MV-4-11 (cell line): ENCODE data around the gene RRM1.
"Not testable (repeated sequence)": the region's sequence is repeated elsewhere in the genome, so short reads cannot be mapped to it uniquely, and the experiment has no call there.

Experiments
- DNase-seq: peaks from one replicate; lab custom pipeline; 2025; lab: John Stamatoyannopoulos, UW

The RRM1 gene

GRCh38 chr11:4094348-4095291 lies at the start of gene RRM1:
Gene RRM1, plus strand, starts transcription at chr11:4094799. Its CDS starts 214 bp downstream, at chr11:4095013.
- DNase-seq, result peak; percentile 96

GRCh38 chr11:4044976-4045646 lies 49.5 kb upstream of the RRM1 start:
- DNase-seq, result no peak

- no peak for DNase-seq
Measured at GRCh38 chr11:4048340-4048739, 46.3 kb upstream of the RRM1 start.

- peak; percentile 97 for DNase-seq
Measured at GRCh38 chr11:4049006-4049405, 45.6 kb upstream of the RRM1 start.

- peak; percentile 25 for DNase-seq
Measured at GRCh38 chr11:4050138-4050537, 44.5 kb upstream of the RRM1 start.

- not testable (repeated sequence) for DNase-seq
Measured at GRCh38 chr11:4053200-4053599, 41.4 kb upstream of the RRM1 start.

GRCh38 chr11:4054643-4055042 lies 40.0 kb upstream of the RRM1 start:
- DNase-seq, result peak; percentile 25

GRCh38 chr11:4059424-4059823 lies 35.2 kb upstream of the RRM1 start:
- no peak for DNase-seq

- no peak for DNase-seq
Measured at GRCh38 chr11:4060182-4060923, 34.2 kb upstream of the RRM1 start.

GRCh38 chr11:4061700-4062099 lies 32.9 kb upstream of the RRM1 start:
- DNase-seq, result no peak

- DNase-seq, result no peak
Measured at GRCh38 chr11:4063348-4063747, 31.3 kb upstream of the RRM1 start.

- no peak for DNase-seq
Measured at GRCh38 chr11:4064278-4064955, 30.2 kb upstream of the RRM1 start.

- DNase-seq, result no peak
Measured at GRCh38 chr11:4065086-4065485, 29.5 kb upstream of the RRM1 start.

GRCh38 chr11:4065601-4066377 lies 28.8 kb upstream of the RRM1 start:
- no peak for DNase-seq

- peak; percentile 69 for DNase-seq
Measured at GRCh38 chr11:4066910-4067309, 27.7 kb upstream of the RRM1 start.

GRCh38 chr11:4068962-4069361 lies 25.6 kb upstream of the RRM1 start:
- peak; percentile 77 for DNase-seq

GRCh38 chr11:4071325-4071724 lies 23.3 kb upstream of the RRM1 start:
- DNase-seq, result no peak

- no peak for DNase-seq
Measured at GRCh38 chr11:4071914-4072313, 22.7 kb upstream of the RRM1 start.

GRCh38 chr11:4072668-4073285 lies 21.8 kb upstream of the RRM1 start:
- peak; percentile 67 for DNase-seq

GRCh38 chr11:4074266-4074665 lies 20.3 kb upstream of the RRM1 start:
- no peak for DNase-seq

- no peak for DNase-seq
Measured at GRCh38 chr11:4076774-4077173, 17.8 kb upstream of the RRM1 start.
